K562 (cell line): ENCODE results near the gene NDUFV3. TPM values are rescaled to one million over a fixed set of nuclear protein-coding genes. Genes with fewer than 3 reads are reported as not detected.
A peak's percentile ranks its signal among the peaks of the same experiment; 100 is the strongest.

ENCODE experiments used
- ATAC-seq: fragments of 200-7000 bp; cut with Tn5 transposase; 3 replicates; pipeline ENCODE4 v1.9.1; 2020; ENCODE audit warnings: moderate library complexity
- BruUV-seq: library from RNA; stranded (reverse); fragments of 400-500 nt; replicated peaks from 2 replicates; lab custom pipeline; 2021; lab: Mats Ljungman, UMichigan
- CTCF ChIA-PET: fragments of 300-600 bp; formaldehyde crosslinking; extraction: SDS; loops from one replicate; lab custom pipeline; 2021; ENCODE audit warnings: low intra/inter-chr PET ratio; lab: Yijun Ruan, JAX
- POLR2A ChIA-PET: fragments of 300-600, 350-650 bp; sonication (Branson Sonifier 250); formaldehyde crosslinking; extraction: SDS; loops from one replicate; lab custom pipeline; 2021; ENCODE audit warnings: antibody characterized with exemption, inconsistent platforms; lab: Yijun Ruan, JAX
- DNase-seq, 4 experiments: peaks; one replicate each; pipeline versions ENCODE4 v3.0.0 to v3.0.0-alpha.2; 2011 to 2018; ENCODE audit warnings: low spot score in 3 of 4, mixed read lengths in 3 of 4; ENCODE audit errors: extremely low read depth in 1 of 4
- FAIRE-seq: peaks from 2 replicates; lab custom pipeline; 2011; peaks lifted over from hg19 to GRCh38; lab: Jason Lieb, UNC
- H2AFZ ChIP-seq: 2 replicates; pipeline ENCODE4 v1.6.0; 2011; ENCODE audit warnings: low read depth, low read length, control low read depth, inconsistent platforms
- H3K27ac ChIP-seq: fragments of 200-600 bp; 3 replicates; pipeline ENCODE4 v1.8.0; 2011; ENCODE audit warnings: low read depth, mild to moderate bottlenecking, control low read depth, inconsistent platforms, low read length, moderate library complexity, mixed read lengths; ENCODE audit errors: extremely low read depth
- H3K27me3 ChIP-seq, 2 experiments: fragments of 300-600 bp in 1 of 2; 2 replicates in 1 of 2; 3 replicates in 1 of 2; pipeline versions ENCODE4 v1.6.0 to v1.8.0; 2011; ENCODE audit warnings: inconsistent platforms in 2 of 2, low read length in 2 of 2, mild to moderate bottlenecking in 1 of 2, mixed read lengths in 1 of 2, moderate library complexity in 1 of 2; ENCODE audit not compliant: control insufficient read depth in 2 of 2, insufficient read depth in 2 of 2
- H3K36me3 ChIP-seq: fragments of 300-600 bp; 3 replicates; pipeline ENCODE4 v1.8.0; 2011; ENCODE audit warnings: mild to moderate bottlenecking, low read length, inconsistent platforms; ENCODE audit not compliant: control insufficient read depth, insufficient read depth
- H3K4me1 ChIP-seq, 2 experiments: fragments of 200-600 bp in 1 of 2; replicated peaks in 1 of 2; 2 replicates in 1 of 2; 3 replicates in 1 of 2; pipeline versions ENCODE4 v1.5.1 to v1.8.0; 2011; ENCODE audit warnings: inconsistent platforms in 2 of 2, low read length in 2 of 2, mild to moderate bottlenecking in 1 of 2, mixed read lengths in 1 of 2, moderate library complexity in 1 of 2; ENCODE audit not compliant: control insufficient read depth in 2 of 2, insufficient read depth in 2 of 2
- H3K4me2 ChIP-seq: 2 replicates; pipeline ENCODE4 v1.6.1; 2011; ENCODE audit warnings: low read length, control low read depth, inconsistent platforms, mixed read lengths; ENCODE audit not compliant: insufficient read depth
- H3K4me3 ChIP-seq: fragments of 200-600 bp; sonication (generic), shearing (Covaris generic); 2 replicates; pipeline ENCODE4 v1.5.1; 2016; ENCODE audit warnings: control low read depth, inconsistent platforms
- H3K79me2 ChIP-seq: fragments of 200-600 bp; 3 replicates; pipeline ENCODE4 v1.8.0; 2011; ENCODE audit warnings: low read length, inconsistent platforms; ENCODE audit not compliant: control insufficient read depth, insufficient read depth
- H3K9ac ChIP-seq, 2 experiments: 2 replicates each; pipeline versions ENCODE4 v1.6.0 to v1.6.1; 2011; ENCODE audit warnings: low read depth in 2 of 2, low read length in 2 of 2, control low read depth in 1 of 2, inconsistent platforms in 1 of 2, mild to moderate bottlenecking in 1 of 2, mixed read lengths in 1 of 2; ENCODE audit not compliant: insufficient read depth in 1 of 2
- H3K9me1 ChIP-seq: one replicate; pipeline ENCODE4 v1.6.0; 2011; ENCODE audit warnings: inconsistent platforms, mild to moderate bottlenecking, low read length, moderate library complexity; ENCODE audit not compliant: control insufficient read depth, insufficient read depth
- H3K9me3 ChIP-seq: replicated peaks from 2 replicates; pipeline ENCODE4 v1.5.1; 2011; ENCODE audit warnings: low read depth, low read length, inconsistent platforms; ENCODE audit not compliant: control insufficient read depth, insufficient read depth
- H4K20me1 ChIP-seq: replicated peaks from 2 replicates; pipeline ENCODE4 v1.6.1; 2011; ENCODE audit warnings: low read length, inconsistent platforms, mixed read lengths; ENCODE audit not compliant: control insufficient read depth, insufficient read depth
- KDM2B ChIP-seq: fragments of 250-450 bp; sonication (Bioruptor Pico); IDR thresholded peaks from 2 replicates; pipeline ENCODE4 v1.8.0; 2021; ENCODE audit warnings: mild to moderate bottlenecking, moderate library complexity
- KHSRP ChIP-seq: fragments of 450-650 bp; IDR thresholded peaks from 2 replicates; pipeline ENCODE4 v1.6.1; 2017
- MXI1 ChIP-seq: IDR thresholded peaks from 2 replicates; pipeline ENCODE4 v1.6.1; 2011; ENCODE audit warnings: low read depth, mild to moderate bottlenecking, improper control_type of control experiment, low read length
- NCOA6 ChIP-seq: fragments of 450-650 bp; IDR thresholded peaks from 2 replicates; pipeline ENCODE4 v1.6.1; 2017; ENCODE audit warnings: mild to moderate bottlenecking
- POLR2G ChIP-seq: fragments of 200-400 bp; formaldehyde crosslinking; IDR thresholded peaks from 2 replicates; pipeline ENCODE4 v1.6.1; 2017; ENCODE audit warnings: low read depth, mild to moderate bottlenecking, antibody characterized with exemption, low read length, moderate library complexity
- RBFOX2 ChIP-seq: fragments of 200-400 bp; formaldehyde crosslinking; IDR thresholded peaks from 2 replicates; pipeline ENCODE4 v1.6.1; 2017; ENCODE audit warnings: low read depth, mild to moderate bottlenecking, low read length, moderate library complexity
- WGBS: fragments of 100-300 bp; shearing (Covaris generic); methylation state at CpG from one replicate; pipeline ENCODE4 v1.1.6; 2016; ENCODE audit warnings: low coverage, mixed read lengths; ENCODE audit not compliant: insufficient coverage; ENCODE audit errors: missing lambda C conversion rate; 5-methylcytosine and 5-hydroxymethylcytosine counted together
- in situ Hi-C: fragments of 300-500 bp; cut with MboI; formaldehyde crosslinking; loops from 4 replicates; pipeline ENCODE4 v1.15.0; 2018; ENCODE audit warnings: inconsistent platforms, mixed read lengths
- intact Hi-C: fragments of 100-400 bp; cut with micrococcal nuclease; formaldehyde crosslinking; loops from 2 replicates; pipeline ENCODE4 v1.14.2; 2022
- polyA plus RNA-seq, 8 experiments: library from polyadenylated mRNA; depleted of rRNA in 4 of 8; stranded (reverse) in 5 of 8; unstranded in 3 of 8; fragments of >200 nt; fragmentation: Nextera tagmentation in 2 of 8; fragmentation: Illumina TruSeq in 1 of 8; extraction: Ambion mirVana in 2 of 8; extraction: Trizol in 1 of 8; gene quantifications; 2 replicates each; pipeline versions ENCODE4 v1.2.1 to v1.2.3, GENCODE V29; 2011 to 2014; ENCODE audit warnings: inconsistent platforms in 1 of 8, missing spikeins in 1 of 8
- total RNA-seq, 7 experiments: library from RNA; depleted of rRNA in 6 of 7; stranded (reverse); fragments of >200 nt in 6 of 7; fragmentation: Illumina TruSeq in 2 of 7; extraction: Trizol in 2 of 7; gene quantifications; 2 replicates each; pipeline versions ENCODE4 v1.2.1 to v1.2.3, GENCODE V29; 2011 to 2021; ENCODE audit warnings: low replicate concordance in 1 of 7

NDUFV3 gene
- total and polyA plus RNA-seq, 9 of the 15 experiments (the other 6 are each of a cell fraction or from before 2014, with no cell fraction given): 19.1 to 87.8 (median 74.3) TPM

DNA sequence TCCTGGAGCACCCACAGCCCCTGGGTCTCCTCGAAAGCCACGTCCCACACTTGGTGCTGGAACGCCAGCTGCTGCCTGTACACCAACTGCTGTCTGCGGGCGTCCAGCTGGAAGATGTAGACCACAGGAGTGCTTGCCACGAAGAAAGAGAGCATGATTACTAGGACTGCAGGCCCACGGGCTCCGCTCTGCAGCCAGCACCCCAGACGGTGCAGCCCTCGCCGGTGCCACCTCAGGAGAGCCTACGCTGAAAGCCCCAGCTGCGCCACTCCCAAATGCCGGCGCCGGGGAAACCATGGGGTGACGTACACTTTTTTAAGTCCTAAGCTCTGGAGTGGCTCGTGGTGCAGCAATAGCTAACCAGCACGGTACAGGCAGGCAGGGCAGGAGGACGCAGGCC is 39.5 kb upstream of the NDUFV3 start:
- Histone ChIP-seq H3K27me3 (no peaks in the 10 kb centered on the region), H2AFZ (no peak overlapping the region), H3K36me3 (peaks cover 99% of the 10 kb centered on the region), H3K27ac (no peak overlapping the region), H4K20me1 (peaks cover 4% of the 10 kb centered on the region; the same call in 1 of the 2 replicates), H3K9me1 (no peaks in the 10 kb centered on the region), H3K4me3 (no peak overlapping the region), H3K9me3 (no peaks in the 10 kb centered on the region), H3K9ac (no peak overlapping the region; a peak in 1 of 4 replicates), H3K4me1 (peaks cover 0 to 24% of the 10 kb centered on the region in 2 experiments; a peak in 1 of 5 replicates), H3K4me2 (no peak overlapping the region), H3K79me2 (peaks cover 45% of the 10 kb centered on the region)
- in situ Hi-C loops: no loop called here
- TF ChIP-seq RBFOX2 (peak; percentile 32; the same call in 1 of the 2 replicates), POLR2G (peak; percentile 45; the same call in 1 of the 2 replicates), NCOA6 (no peak)
- intact Hi-C loops: no loop called here
- ChIA-PET POLR2A (interaction anchor here (0.7 to 2.5 kb wide), 2 partner anchors 15 to 19 kb away, joined by 4 to 6 read pairs; no protein-coding TSS in a partner anchor), CTCF (no interaction called here)
- no peak for DNase-seq
- no peak for ATAC-seq
- WGBS: 96% methylated on average over 20 of the region's 20 CpGs
- FAIRE-seq: no peak
- no TSS peak for BruUV-seq

DNA sequence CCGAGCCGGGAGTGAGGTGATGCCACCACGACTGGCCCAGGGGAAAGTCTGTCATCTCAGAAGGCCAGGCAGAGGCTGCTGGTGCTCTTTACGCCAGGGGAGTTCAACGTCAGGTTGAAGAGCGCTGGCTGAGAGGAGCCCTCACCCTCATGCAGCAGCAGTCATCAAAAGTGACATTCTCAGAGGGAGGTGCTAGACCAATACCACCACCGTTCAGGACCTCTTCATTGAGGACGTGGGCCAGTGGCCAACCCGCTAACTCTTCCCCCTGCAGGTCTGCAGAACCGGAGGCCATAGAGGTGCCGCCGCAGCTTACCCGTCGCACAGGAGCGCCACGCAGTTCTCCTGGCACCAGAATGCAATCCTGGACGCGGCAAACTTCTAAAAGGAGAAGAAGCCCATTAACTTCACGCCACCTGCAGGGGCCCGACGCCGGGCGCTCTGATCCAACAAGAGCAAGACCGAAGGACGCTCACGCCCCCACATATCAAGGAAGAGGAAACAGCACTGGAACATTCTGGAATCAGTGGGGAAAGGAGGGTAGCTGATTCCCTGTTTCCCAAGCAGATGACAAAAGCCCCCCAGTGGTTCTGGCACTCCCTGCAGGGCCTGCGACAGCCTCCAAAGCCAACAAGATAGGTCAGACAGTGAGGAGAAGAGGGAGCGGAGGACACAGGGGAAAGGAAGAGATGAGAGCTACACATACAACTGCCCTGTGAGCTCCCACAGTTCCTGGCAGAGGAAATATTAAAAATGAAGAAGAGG is 38.7 kb upstream of the NDUFV3 start:
- no peak for ATAC-seq
- Histone ChIP-seq H3K79me2 (peaks cover 42% of the 10 kb centered on the region), H4K20me1 (peaks cover 6% of the 10 kb centered on the region; the same call in 1 of the 2 replicates), H2AFZ (no peak overlapping the region), H3K4me2 (no peak overlapping the region), H3K4me3 (no peak overlapping the region), H3K36me3 (peaks cover 99% of the 10 kb centered on the region), H3K9me1 (no peaks in the 10 kb centered on the region), H3K27me3 (no peaks in the 10 kb centered on the region), H3K4me1 (peaks cover 0 to 27% of the 10 kb centered on the region in 2 experiments; a peak in 1 of 5 replicates), H3K9ac (0 out of 4 replicates have a peak overlapping the region, but pooled peaks of 1 of the 2 experiments have one; percentile 2), H3K9me3 (no peaks in the 10 kb centered on the region), H3K27ac (no peak overlapping the region)
- POLR2A ChIA-PET: interaction anchor here (1.0 to 2.5 kb wide), 3 partner anchors 11 to 23 kb away, joined by 3 to 6 read pairs (median 5); no protein-coding TSS in a partner anchor
- TF ChIP-seq KDM2B: no peak
- TF ChIP-seq MXI1: no peak
- TF ChIP-seq KHSRP: no peak
- 95% methylated on average over 28 of the region's 28 CpGs for WGBS
- CTCF ChIA-PET: no interaction called here
- in situ Hi-C loops: no loop called here
- no TSS peak for BruUV-seq
- peak; percentile 23 for FAIRE-seq
- intact Hi-C loops: no loop called here
- no peak for DNase-seq
